H9 (cell line): ENCODE data around the gene SMARCC1. TPM values are rescaled to one million over a fixed set of nuclear protein-coding genes. Genes with fewer than 3 reads are reported as not detected.
A peak's percentile ranks its signal among the peaks of the same experiment; 100 is the strongest.

Source experiments
- DNase-seq: peaks from one replicate; pipeline ENCODE4 v3.0.0-alpha.2; 2017
- H2AFZ ChIP-seq: one replicate; pipeline ENCODE4 v1.6.1; 2013; ENCODE audit warnings: mild to moderate bottlenecking, low read length, control low read depth, moderate library complexity
- H2AK5ac ChIP-seq: 2 replicates; pipeline ENCODE4 v1.6.1; 2013; ENCODE audit warnings: low read length, control low read depth, mixed read lengths; ENCODE audit not compliant: insufficient read length
- H2BK120ac ChIP-seq: one replicate; pipeline ENCODE4 v1.6.1; 2013; ENCODE audit warnings: low read depth, mild to moderate bottlenecking, low read length, control low read depth, inconsistent platforms; ENCODE audit not compliant: poor library complexity, severe bottlenecking
- H2BK12ac ChIP-seq: 2 replicates; pipeline ENCODE4 v1.6.1; 2013; ENCODE audit warnings: low read length, control low read depth, mixed read lengths, low read depth; ENCODE audit not compliant: insufficient read length
- H2BK15ac ChIP-seq: 2 replicates; pipeline ENCODE4 v1.6.1; 2013; ENCODE audit warnings: low read depth, low read length, control low read depth
- H2BK20ac ChIP-seq: one replicate; pipeline ENCODE4 v1.6.1; 2013; ENCODE audit warnings: low read depth, mild to moderate bottlenecking, low read length, control low read depth, inconsistent platforms; ENCODE audit not compliant: poor library complexity, severe bottlenecking
- H2BK5ac ChIP-seq: 2 replicates; pipeline ENCODE4 v1.6.1; 2013; ENCODE audit warnings: low read length, control low read depth, mixed read lengths; ENCODE audit not compliant: insufficient read length
- H3K14ac ChIP-seq: 2 replicates; pipeline ENCODE4 v1.6.1; 2013; ENCODE audit warnings: low read length, control low read depth; ENCODE audit not compliant: insufficient read depth
- H3K18ac ChIP-seq: 2 replicates; pipeline ENCODE4 v1.6.1; 2013; ENCODE audit warnings: low read depth, mild to moderate bottlenecking, mixed read lengths, low read length, control low read depth; ENCODE audit not compliant: insufficient read length
- H3K23ac ChIP-seq: 2 replicates; pipeline ENCODE4 v1.6.1; 2013; ENCODE audit warnings: low read length, control low read depth, mixed read lengths, low read depth; ENCODE audit not compliant: insufficient read length
- H3K23me2 ChIP-seq: 2 replicates; pipeline ENCODE4 v1.6.1; 2013; ENCODE audit warnings: low read depth, mild to moderate bottlenecking, mixed read lengths, low read length, control low read depth; ENCODE audit not compliant: insufficient read length, poor library complexity, severe bottlenecking
- H3K27ac ChIP-seq: 2 replicates; pipeline ENCODE4 v1.5.1; 2013; ENCODE audit warnings: low read length, control low read depth, mixed read lengths, low read depth; ENCODE audit not compliant: insufficient read length
- H3K27me3 ChIP-seq: 2 replicates; pipeline ENCODE4 v1.6.1; 2013; ENCODE audit warnings: low read length, control low read depth, inconsistent platforms; ENCODE audit not compliant: insufficient read depth
- H3K4ac ChIP-seq: 2 replicates; pipeline ENCODE4 v1.6.1; 2013; ENCODE audit warnings: low read depth, mild to moderate bottlenecking, control low read depth, inconsistent platforms, low read length, moderate library complexity
- H3K4me1 ChIP-seq: 2 replicates; pipeline ENCODE4 v1.6.1; 2013; ENCODE audit warnings: low read length, control low read depth, inconsistent platforms; ENCODE audit not compliant: insufficient read depth
- H3K4me2 ChIP-seq: 2 replicates; pipeline ENCODE4 v1.6.1; 2013; ENCODE audit warnings: low read length, control low read depth, mixed read lengths; ENCODE audit not compliant: insufficient read length, insufficient read depth
- H3K56ac ChIP-seq: 2 replicates; pipeline ENCODE4 v1.6.1; 2013; ENCODE audit warnings: low read depth, mild to moderate bottlenecking, mixed read lengths, low read length, control low read depth; ENCODE audit not compliant: insufficient read length
- H3K79me1 ChIP-seq: 2 replicates; pipeline ENCODE4 v1.6.1; 2013; ENCODE audit warnings: low read depth, mild to moderate bottlenecking, moderate library complexity, low read length, control low read depth, inconsistent platforms; ENCODE audit not compliant: insufficient read depth, poor library complexity, severe bottlenecking
- H3K79me2 ChIP-seq: 2 replicates; pipeline ENCODE4 v1.6.1; 2013; ENCODE audit warnings: low read length, control low read depth, inconsistent platforms; ENCODE audit not compliant: insufficient read depth
- H3K9ac ChIP-seq: 2 replicates; pipeline ENCODE4 v1.6.1; 2013; ENCODE audit warnings: low read length, control low read depth, mixed read lengths; ENCODE audit not compliant: insufficient read length; ENCODE audit errors: extremely low read depth
- H3K9me3 ChIP-seq: one replicate; pipeline ENCODE4 v1.6.1; 2013; ENCODE audit warnings: low read depth, low read length, inconsistent platforms; ENCODE audit not compliant: control insufficient read depth
- H3T11ph ChIP-seq: one replicate; pipeline ENCODE4 v1.6.1; 2013; ENCODE audit warnings: mild to moderate bottlenecking, low read length, control low read depth, inconsistent platforms
- H4K20me1 ChIP-seq: one replicate; pipeline ENCODE4 v1.6.1; 2013; ENCODE audit not compliant: control insufficient read depth, insufficient read length, insufficient read depth
- H4K5ac ChIP-seq: 2 replicates; pipeline ENCODE4 v1.6.1; 2013; ENCODE audit warnings: low read depth, mild to moderate bottlenecking, mixed read lengths, low read length, control low read depth; ENCODE audit not compliant: insufficient read length
- H4K8ac ChIP-seq: replicated peaks from 2 replicates; pipeline ENCODE4 v1.6.1; 2013; ENCODE audit warnings: low read length, control low read depth, mixed read lengths, low read depth; ENCODE audit not compliant: insufficient read length
- H4K91ac ChIP-seq: 2 replicates; pipeline ENCODE4 v1.6.1; 2013; ENCODE audit warnings: low read depth, mild to moderate bottlenecking, moderate library complexity, mixed read lengths, low read length, control low read depth; ENCODE audit not compliant: insufficient read length
- H3K27ac Mint-ChIP-seq, 3 experiments: 2 replicates in 2 of 3; 3 replicates in 1 of 3; pipeline ENCODE4 v1.8.0; 2020 to 2021; ENCODE audit warnings: mixed read lengths in 3 of 3, mild to moderate bottlenecking in 1 of 3, moderate library complexity in 1 of 3
- H3K27me3 Mint-ChIP-seq: 2 replicates; pipeline ENCODE4 v1.8.0; 2021; ENCODE audit warnings: low read depth, mild to moderate bottlenecking, moderate library complexity, mixed read lengths
- H3K36me3 Mint-ChIP-seq, 3 experiments: 2 replicates in 2 of 3; 3 replicates in 1 of 3; pipeline ENCODE4 v1.8.0; 2020 to 2021; ENCODE audit warnings: low read depth in 3 of 3, mixed read lengths in 3 of 3; ENCODE audit not compliant: insufficient read depth in 1 of 3
- H3K4me1 Mint-ChIP-seq, 2 experiments: 2 replicates each; pipeline ENCODE4 v1.8.0; 2020; ENCODE audit warnings: mixed read lengths in 2 of 2
- H3K4me3 Mint-ChIP-seq, 2 experiments: 2 replicates in 1 of 2; 3 replicates in 1 of 2; pipeline ENCODE4 v1.8.0; 2020 to 2021; ENCODE audit warnings: mild to moderate bottlenecking in 2 of 2, mixed read lengths in 2 of 2, moderate library complexity in 1 of 2
- H3K9me3 Mint-ChIP-seq, 2 experiments: 2 replicates in 1 of 2; 3 replicates in 1 of 2; pipeline ENCODE4 v1.8.0; 2020; ENCODE audit warnings: mild to moderate bottlenecking in 2 of 2, mixed read lengths in 2 of 2, moderate library complexity in 1 of 2
- CTCF ChIP-seq: fragments of 200-600 bp; sonication (generic); conservative IDR thresholded peaks from 3 replicates; pipeline ENCODE4 v1.8.0; 2021; ENCODE audit warnings: antibody characterized with exemption, mild to moderate bottlenecking
- WGBS: extraction: QIAGEN DNeasy Blood & Tissue Kit; methylation state at CpG from one replicate; pipeline ENCODE4 v1.1.7; 2013; ENCODE audit warnings: missing lambda C conversion rate, low lambda C conversion rate, mixed read lengths; ENCODE audit not compliant: insufficient read length; ENCODE audit errors: extremely low coverage; 5-methylcytosine and 5-hydroxymethylcytosine counted together
- total RNA-seq: library from RNA; stranded (reverse); gene quantifications from 2 replicates; pipeline ENCODE4 v1.2.1, GENCODE V29; 2021

The SMARCC1 gene
- total RNA-seq, 1 experiment from 2014 or later, result 274 TPM

GRCh38 chr3:47716656-47717055 is 65.0 kb downstream of the SMARCC1 start:
- no peak overlapping the region for H2AFZ ChIP-seq
- no peak overlapping the region for H4K91ac ChIP-seq
- peaks cover 11% of the 10 kb centered on the region for H3K79me1 ChIP-seq
- no peak overlapping the region for H2BK20ac ChIP-seq
- Mint-ChIP-seq H3K36me3 (peaks cover 30 to 84% (median 67%) of the 10 kb centered on the region in 3 experiments; a peak in 6 of 7 replicates), H3K27me3 (no peaks in the 10 kb centered on the region), H3K9me3 (no peaks in the 10 kb centered on the region; a peak in 1 of 5 replicates), H3K4me3 (no peak overlapping the region), H3K4me1 (no peaks in the 10 kb centered on the region), H3K27ac (peak overlapping the region in 1 of 3 experiments; percentile 85; a peak in 2 of 7 replicates)
- TF ChIP-seq CTCF, result no peak
- H2AK5ac ChIP-seq, result no peak overlapping the region
- no peak overlapping the region for H3K14ac ChIP-seq
- H3K27ac ChIP-seq, result no peak overlapping the region
- H3K9me3 ChIP-seq, result no peaks in the 10 kb centered on the region
- no peaks in the 10 kb centered on the region for H3K4me1 ChIP-seq
- no peak overlapping the region for H3K4me2 ChIP-seq
- no peaks in the 10 kb centered on the region for H3K23me2 ChIP-seq
- no peak overlapping the region for H3K4ac ChIP-seq
- no peak overlapping the region for H3K23ac ChIP-seq
- no peak overlapping the region for H2BK15ac ChIP-seq
- no peak overlapping the region for H3K18ac ChIP-seq
- H2BK5ac ChIP-seq, result no peak overlapping the region
- WGBS, result no CpG with 5 or more reads among the region's 1 CpG
- no peak overlapping the region for H2BK120ac ChIP-seq
- DNase-seq, result no peak
- no peaks in the 10 kb centered on the region for H3K79me2 ChIP-seq
- no peak overlapping the region for H4K5ac ChIP-seq
- no peak overlapping the region for H3K56ac ChIP-seq
- no peak overlapping the region for H4K8ac ChIP-seq
- H3T11ph ChIP-seq, result no peak overlapping the region
- no peak overlapping the region for H3K9ac ChIP-seq
- no peak overlapping the region for H2BK12ac ChIP-seq
- no peaks in the 10 kb centered on the region for H3K27me3 ChIP-seq
- H4K20me1 ChIP-seq, result no peaks in the 10 kb centered on the region
